HG03139 (cell line): ENCODE measurements around the gene BARHL1.

Source experiments
- ATAC-seq: cut with Tn5 transposase; IDR thresholded peaks from one replicate; pipeline ENCODE4 v1.9.1; 2021; ENCODE audit not compliant: unreplicated experiment

BARHL1 gene

GRCh38 chr9:132610661-132611060, 28.3 kb downstream of the BARHL1 start:
- ATAC-seq = no peak

GRCh38 chr9:132614324-132614723, 31.9 kb downstream of the BARHL1 start:
- ATAC-seq = no peak

- no peak for ATAC-seq
Measured at GRCh38 chr9:132615774-132616173, 33.4 kb downstream of the BARHL1 start.

GRCh38 chr9:132616725-132617124, 34.3 kb downstream of the BARHL1 start:
- ATAC-seq = no peak

GRCh38 chr9:132622159-132622558, 39.8 kb downstream of the BARHL1 start:
- no peak for ATAC-seq

GRCh38 chr9:132626285-132626684, 43.9 kb downstream of the BARHL1 start:
- no peak for ATAC-seq

- ATAC-seq = no peak
Measured at GRCh38 chr9:132627106-132627505, 44.7 kb downstream of the BARHL1 start.

- no peak for ATAC-seq
Measured at GRCh38 chr9:132627594-132627993, 45.2 kb downstream of the BARHL1 start.

- ATAC-seq = no peak
Measured at GRCh38 chr9:132628746-132629145, 46.3 kb downstream of the BARHL1 start.

- ATAC-seq = no peak
Measured at GRCh38 chr9:132630116-132630515, 47.7 kb downstream of the BARHL1 start.

GRCh38 chr9:132630811-132631210, 48.4 kb downstream of the BARHL1 start:
- ATAC-seq = no peak

GRCh38 chr9:132631280-132631679, 48.9 kb downstream of the BARHL1 start:
- ATAC-seq = no peak

GRCh38 chr9:132631685-132632084, 49.3 kb downstream of the BARHL1 start:
- ATAC-seq = no peak

- no peak for ATAC-seq
Measured at GRCh38 chr9:132632413-132633129, 50.2 kb downstream of the BARHL1 start.

GRCh38 chr9:132634327-132634726, 51.9 kb downstream of the BARHL1 start:
- no peak for ATAC-seq

GRCh38 chr9:132637351-132637750, 54.9 kb downstream of the BARHL1 start:
- ATAC-seq = no peak

GRCh38 chr9:132637801-132638200, 55.4 kb downstream of the BARHL1 start:
- no peak for ATAC-seq

- no peak for ATAC-seq
Measured at GRCh38 chr9:132638240-132638639, 55.8 kb downstream of the BARHL1 start.

- no peak for ATAC-seq
Measured at GRCh38 chr9:132639322-132639721, 56.9 kb downstream of the BARHL1 start.
